Measurements from ENCODE around the gene HPCA. TPM values are rescaled to one million over a fixed set of nuclear protein-coding genes. Genes with fewer than 3 reads are reported as not detected.

The HPCA gene
- total and polyA plus RNA-seq, 2 of the 13 experiments (the other 11 are each of a cell fraction or from before 2014, with no cell fraction given) = not detected

DNA sequence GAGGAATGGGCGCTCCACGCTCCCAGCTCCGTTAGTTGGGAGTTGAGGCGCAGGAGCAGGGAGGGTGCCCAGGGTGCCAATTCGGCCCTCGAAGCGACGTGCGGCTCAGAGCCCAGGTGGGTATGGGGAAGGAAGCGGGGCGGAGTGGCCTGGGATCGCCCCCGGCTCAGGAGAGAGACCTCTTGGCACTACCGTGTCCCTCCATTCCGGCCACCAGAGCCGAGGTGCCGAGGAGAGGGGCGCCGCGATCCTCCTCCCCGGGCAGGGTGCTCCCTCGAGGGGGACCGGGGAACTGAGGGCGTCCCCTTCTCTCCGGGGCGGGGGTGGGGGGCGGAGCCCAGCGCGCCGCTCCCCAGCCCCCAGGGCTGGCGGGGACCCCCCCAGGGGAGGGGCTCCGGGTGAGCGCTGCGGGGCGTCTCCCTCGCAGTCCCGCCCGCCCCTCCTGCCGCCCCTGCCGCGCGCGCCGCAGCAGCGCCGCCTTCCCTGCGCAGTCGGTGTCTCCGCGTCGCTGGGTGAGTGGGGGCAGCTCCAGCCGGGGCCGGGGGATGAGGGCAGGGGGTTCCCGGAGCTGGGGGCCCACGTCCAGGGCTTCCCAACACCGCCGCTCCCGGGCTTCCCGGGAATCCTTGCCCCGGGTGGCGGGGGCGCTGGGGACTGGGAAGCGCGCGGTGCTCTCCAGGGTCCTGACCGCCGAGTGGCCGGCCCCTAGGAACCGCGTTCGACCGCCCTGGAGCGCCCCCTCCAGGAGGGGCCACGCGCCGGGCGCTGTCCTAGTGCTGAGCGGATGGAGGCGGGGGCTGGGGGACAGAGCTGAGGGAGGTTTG lies at the start of gene HPCA (continued):
- TF ChIP-seq, protein P1, sequence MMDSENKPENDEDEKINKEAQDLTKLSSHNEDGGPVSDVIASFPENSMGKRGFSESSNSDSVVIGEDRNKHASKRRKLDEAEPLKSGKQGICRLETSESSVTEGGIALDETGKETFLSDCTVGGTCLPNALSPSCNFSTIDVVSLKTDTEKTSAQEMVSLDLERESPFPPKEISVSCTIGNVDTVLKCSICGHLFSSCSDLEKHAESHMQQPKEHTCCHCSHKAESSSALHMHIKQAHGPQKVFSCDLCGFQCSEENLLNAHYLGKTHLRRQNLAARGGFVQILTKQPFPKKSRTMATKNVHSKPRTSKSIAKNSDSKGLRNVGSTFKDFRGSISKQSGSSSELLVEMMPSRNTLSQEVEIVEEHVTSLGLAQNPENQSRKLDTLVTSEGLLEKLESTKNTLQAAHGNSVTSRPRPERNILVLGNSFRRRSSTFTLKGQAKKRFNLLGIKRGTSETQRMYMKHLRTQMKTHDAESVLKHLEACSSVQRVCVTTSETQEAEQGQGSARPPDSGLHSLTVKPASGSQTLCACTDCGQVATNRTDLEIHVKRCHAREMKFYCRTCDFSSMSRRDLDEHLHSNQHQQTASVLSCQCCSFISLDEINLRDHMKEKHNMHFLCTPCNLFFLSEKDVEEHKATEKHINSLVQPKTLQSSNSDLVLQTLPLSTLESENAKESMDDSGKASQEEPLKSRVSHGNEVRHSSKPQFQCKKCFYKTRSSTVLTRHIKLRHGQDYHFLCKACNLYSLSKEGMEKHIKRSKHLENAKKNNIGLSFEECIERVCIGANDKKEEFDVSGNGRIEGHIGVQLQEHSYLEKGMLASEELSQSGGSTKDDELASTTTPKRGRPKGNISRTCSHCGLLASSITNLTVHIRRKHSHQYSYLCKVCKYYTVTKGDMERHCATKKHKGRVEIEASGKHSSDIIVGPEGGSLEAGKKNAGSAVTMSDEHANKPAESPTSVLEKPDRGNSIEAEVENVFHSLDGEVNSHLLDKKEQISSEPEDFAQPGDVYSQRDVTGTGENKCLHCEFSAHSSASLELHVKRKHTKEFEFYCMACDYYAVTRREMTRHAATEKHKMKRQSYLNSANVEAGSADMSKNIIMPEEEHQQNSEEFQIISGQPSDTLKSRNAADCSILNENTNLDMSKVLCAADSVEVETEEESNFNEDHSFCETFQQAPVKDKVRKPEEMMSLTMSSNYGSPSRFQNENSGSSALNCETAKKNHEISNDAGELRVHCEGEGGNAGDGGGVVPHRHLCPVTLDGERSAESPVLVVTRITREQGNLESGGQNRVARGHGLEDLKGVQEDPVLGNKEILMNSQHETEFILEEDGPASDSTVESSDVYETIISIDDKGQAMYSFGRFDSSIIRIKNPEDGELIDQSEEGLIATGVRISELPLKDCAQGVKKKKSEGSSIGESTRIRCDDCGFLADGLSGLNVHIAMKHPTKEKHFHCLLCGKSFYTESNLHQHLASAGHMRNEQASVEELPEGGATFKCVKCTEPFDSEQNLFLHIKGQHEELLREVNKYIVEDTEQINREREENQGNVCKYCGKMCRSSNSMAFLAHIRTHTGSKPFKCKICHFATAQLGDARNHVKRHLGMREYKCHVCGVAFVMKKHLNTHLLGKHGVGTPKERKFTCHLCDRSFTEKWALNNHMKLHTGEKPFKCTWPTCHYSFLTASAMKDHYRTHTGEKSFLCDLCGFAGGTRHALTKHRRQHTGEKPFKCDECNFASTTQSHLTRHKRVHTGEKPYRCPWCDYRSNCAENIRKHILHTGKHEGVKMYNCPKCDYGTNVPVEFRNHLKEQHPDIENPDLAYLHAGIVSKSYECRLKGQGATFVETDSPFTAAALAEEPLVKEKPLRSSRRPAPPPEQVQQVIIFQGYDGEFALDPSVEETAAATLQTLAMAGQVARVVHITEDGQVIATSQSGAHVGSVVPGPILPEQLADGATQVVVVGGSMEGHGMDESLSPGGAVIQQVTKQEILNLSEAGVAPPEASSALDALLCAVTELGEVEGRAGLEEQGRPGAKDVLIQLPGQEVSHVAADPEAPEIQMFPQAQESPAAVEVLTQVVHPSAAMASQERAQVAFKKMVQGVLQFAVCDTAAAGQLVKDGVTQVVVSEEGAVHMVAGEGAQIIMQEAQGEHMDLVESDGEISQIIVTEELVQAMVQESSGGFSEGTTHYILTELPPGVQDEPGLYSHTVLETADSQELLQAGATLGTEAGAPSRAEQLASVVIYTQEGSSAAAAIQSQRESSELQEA (CRISPR knock-in tag; IDR thresholded peaks at IDR 0.05; ENCODE audit: not compliant biosample characterization) = peak; percentile 98
- TF ChIP-seq, protein P2, sequence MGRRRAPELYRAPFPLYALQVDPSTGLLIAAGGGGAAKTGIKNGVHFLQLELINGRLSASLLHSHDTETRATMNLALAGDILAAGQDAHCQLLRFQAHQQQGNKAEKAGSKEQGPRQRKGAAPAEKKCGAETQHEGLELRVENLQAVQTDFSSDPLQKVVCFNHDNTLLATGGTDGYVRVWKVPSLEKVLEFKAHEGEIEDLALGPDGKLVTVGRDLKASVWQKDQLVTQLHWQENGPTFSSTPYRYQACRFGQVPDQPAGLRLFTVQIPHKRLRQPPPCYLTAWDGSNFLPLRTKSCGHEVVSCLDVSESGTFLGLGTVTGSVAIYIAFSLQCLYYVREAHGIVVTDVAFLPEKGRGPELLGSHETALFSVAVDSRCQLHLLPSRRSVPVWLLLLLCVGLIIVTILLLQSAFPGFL (CRISPR knock-in tag; IDR thresholded peaks at IDR 0.05) = 0 out of 2 replicates have a peak, but pooled peaks have one; percentile 81
- TF ChIP-seq RFXAP (CRISPR knock-in tag; IDR thresholded peaks at IDR 0.05; ENCODE audit: borderline replicate concordance) = peak; percentile 93
- TF ChIP-seq KLF11 (CRISPR knock-in tag; IDR thresholded peaks at IDR 0.05) = peak; percentile 99
- peak; percentile 98 for TF ChIP-seq REL (CRISPR knock-in tag; conservative IDR thresholded peaks at IDR 0.05)
- TF ChIP-seq, protein P3, sequence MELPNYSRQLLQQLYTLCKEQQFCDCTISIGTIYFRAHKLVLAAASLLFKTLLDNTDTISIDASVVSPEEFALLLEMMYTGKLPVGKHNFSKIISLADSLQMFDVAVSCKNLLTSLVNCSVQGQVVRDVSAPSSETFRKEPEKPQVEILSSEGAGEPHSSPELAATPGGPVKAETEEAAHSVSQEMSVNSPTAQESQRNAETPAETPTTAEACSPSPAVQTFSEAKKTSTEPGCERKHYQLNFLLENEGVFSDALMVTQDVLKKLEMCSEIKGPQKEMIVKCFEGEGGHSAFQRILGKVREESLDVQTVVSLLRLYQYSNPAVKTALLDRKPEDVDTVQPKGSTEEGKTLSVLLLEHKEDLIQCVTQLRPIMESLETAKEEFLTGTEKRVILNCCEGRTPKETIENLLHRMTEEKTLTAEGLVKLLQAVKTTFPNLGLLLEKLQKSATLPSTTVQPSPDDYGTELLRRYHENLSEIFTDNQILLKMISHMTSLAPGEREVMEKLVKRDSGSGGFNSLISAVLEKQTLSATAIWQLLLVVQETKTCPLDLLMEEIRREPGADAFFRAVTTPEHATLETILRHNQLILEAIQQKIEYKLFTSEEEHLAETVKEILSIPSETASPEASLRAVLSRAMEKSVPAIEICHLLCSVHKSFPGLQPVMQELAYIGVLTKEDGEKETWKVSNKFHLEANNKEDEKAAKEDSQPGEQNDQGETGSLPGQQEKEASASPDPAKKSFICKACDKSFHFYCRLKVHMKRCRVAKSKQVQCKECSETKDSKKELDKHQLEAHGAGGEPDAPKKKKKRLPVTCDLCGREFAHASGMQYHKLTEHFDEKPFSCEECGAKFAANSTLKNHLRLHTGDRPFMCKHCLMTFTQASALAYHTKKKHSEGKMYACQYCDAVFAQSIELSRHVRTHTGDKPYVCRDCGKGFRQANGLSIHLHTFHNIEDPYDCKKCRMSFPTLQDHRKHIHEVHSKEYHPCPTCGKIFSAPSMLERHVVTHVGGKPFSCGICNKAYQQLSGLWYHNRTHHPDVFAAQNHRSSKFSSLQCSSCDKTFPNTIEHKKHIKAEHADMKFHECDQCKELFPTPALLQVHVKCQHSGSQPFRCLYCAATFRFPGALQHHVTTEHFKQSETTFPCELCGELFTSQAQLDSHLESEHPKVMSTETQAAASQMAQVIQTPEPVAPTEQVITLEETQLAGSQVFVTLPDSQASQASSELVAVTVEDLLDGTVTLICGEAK (IDR thresholded peaks at IDR 0.05) = no peak
- TF ChIP-seq, protein P3 (CRISPR knock-in tag; IDR thresholded peaks at IDR 0.05) = peak; percentile 92
- TF ChIP-seq FOXO1 (CRISPR knock-in tag; IDR thresholded peaks at IDR 0.05) = peak; percentile 78
- peak; percentile 87 for TF ChIP-seq ELF3 (CRISPR knock-in tag; IDR thresholded peaks at IDR 0.05)
